A673 (cell line): ENCODE measurements around the gene CLEC4F. TPM values are rescaled to one million over a fixed set of nuclear protein-coding genes. Genes with fewer than 3 reads are reported as not detected.

ENCODE experiments used
- BruUV-seq: library from RNA; stranded (reverse); fragments of 400-500 nt; replicated peaks from 2 replicates; lab custom pipeline; 2021; lab: Mats Ljungman, UMichigan
- CTCF ChIA-PET: fragments of 300-600 bp; sonication (Branson Sonifier 250); formaldehyde crosslinking; loops from one replicate; lab custom pipeline; 2022; ENCODE audit warnings: antibody characterized with exemption; lab: Charles Lee
- POLR2A ChIA-PET: fragments of 300-600 bp; sonication (Branson Sonifier 250); formaldehyde crosslinking; loops from one replicate; lab custom pipeline; 2022; ENCODE audit warnings: antibody characterized with exemption; ENCODE audit not compliant: low non-redundant PET; lab: Charles Lee
- DNase-seq: peaks from one replicate; pipeline ENCODE4 v3.0.0-alpha.2; 2015; ENCODE audit warnings: low spot score
- H3K27ac ChIP-seq: fragments of 200-600 bp; sonication (generic); 2 replicates; pipeline ENCODE4 v1.5.1; 2016; ENCODE audit warnings: mixed run types, low read depth, mild to moderate bottlenecking, mixed read lengths, antibody characterized with exemption, low read length; ENCODE audit not compliant: poor library complexity, severe bottlenecking
- H3K27me3 ChIP-seq: fragments of 200-600 bp; sonication (generic); replicated peaks from 2 replicates; pipeline ENCODE4 v1.6.1; 2017; ENCODE audit warnings: mixed run types, low read depth, mild to moderate bottlenecking, mixed read lengths, antibody characterized with exemption, low read length; ENCODE audit not compliant: insufficient read depth, poor library complexity
- H3K36me3 ChIP-seq: fragments of 200-600 bp; sonication (generic); 2 replicates; pipeline ENCODE4 v1.6.1; 2016; ENCODE audit warnings: mixed run types, mild to moderate bottlenecking, mixed read lengths, antibody characterized with exemption, low read length; ENCODE audit not compliant: insufficient read depth, poor library complexity, severe bottlenecking
- H3K4me1 ChIP-seq: fragments of 200-600 bp; sonication (generic); 2 replicates; pipeline ENCODE4 v1.6.1; 2017; ENCODE audit warnings: mixed run types, mild to moderate bottlenecking, mixed read lengths, antibody characterized with exemption, low read length; ENCODE audit not compliant: insufficient read depth, poor library complexity, severe bottlenecking
- H3K4me3 ChIP-seq: fragments of 200-600 bp; sonication (generic); 2 replicates; pipeline ENCODE4 v1.5.1; 2016; ENCODE audit warnings: low read depth, mixed run types, mild to moderate bottlenecking, mixed read lengths, low read length; ENCODE audit not compliant: poor library complexity, severe bottlenecking
- H3K9me3 ChIP-seq: fragments of 200-600 bp; sonication (generic); 2 replicates; pipeline ENCODE4 v1.6.1; 2016; ENCODE audit warnings: mixed run types, low read depth, mild to moderate bottlenecking, mixed read lengths, antibody characterized with exemption, low read length; ENCODE audit not compliant: poor library complexity, severe bottlenecking
- CTCF ChIP-seq: fragments of 300-800, 200-600 bp; sonication (generic); conservative IDR thresholded peaks from 2 replicates; pipeline ENCODE4 v1.5.1; 2017; ENCODE audit warnings: low read depth, mild to moderate bottlenecking, antibody characterized with exemption, low read length, moderate library complexity, mixed read lengths
- EZH2 ChIP-seq: fragments of 200-600 bp; sonication (generic); IDR thresholded peaks from 2 replicates; pipeline ENCODE4 v1.6.1; 2017; ENCODE audit warnings: borderline replicate concordance, low read depth, mild to moderate bottlenecking, mixed read lengths, antibody characterized with exemption, low read length; ENCODE audit not compliant: poor library complexity, severe bottlenecking
- intact Hi-C: fragments of 100-400 bp; cut with micrococcal nuclease; formaldehyde crosslinking; loops from one replicate; pipeline ENCODE4 v1.10.0; 2022; ENCODE audit not compliant: unreplicated experiment
- total RNA-seq: library from RNA; stranded (reverse); gene quantifications from 2 replicates; pipeline ENCODE4 v1.2.3, GENCODE V29; 2021

Gene CLEC4F
- total RNA-seq, 1 experiment from 2014 or later = 0.67 TPM

- TF ChIP-seq EZH2 (no peak), CTCF (no peak)
- intact Hi-C loops = no loop called here
These were observed 8.8 kb upstream of the CLEC4F start for GRCh38 chr2:70828914-70829824.

GRCh38 chr2:70828115-70828514 lies 7.7 kb upstream of the CLEC4F start:
- Histone ChIP-seq H3K4me3 (no peak overlapping the region), H3K4me1 (peaks cover 5% of the 10 kb centered on the region), H3K36me3 (no peaks in the 10 kb centered on the region), H3K27ac (no peak overlapping the region), H3K9me3 (no peaks in the 10 kb centered on the region), H3K27me3 (no peaks in the 10 kb centered on the region)
- ChIA-PET POLR2A (no interaction called here), CTCF (no interaction called here)
- TF ChIP-seq CTCF (no peak), EZH2 (no peak)
- intact Hi-C loops = no loop called here
- no peak for DNase-seq
- BruUV-seq = no TSS peak

More at GRCh38 chr2:70828914-70829824, 8.8 kb upstream of the CLEC4F start:
- Histone ChIP-seq H3K9me3 (no peaks in the 10 kb centered on the region), H3K36me3 (no peaks in the 10 kb centered on the region), H3K4me3 (no peak overlapping the region), H3K27ac (no peak overlapping the region), H3K27me3 (no peaks in the 10 kb centered on the region), H3K4me1 (peaks cover 5% of the 10 kb centered on the region)
- CTCF ChIA-PET = no interaction called here
- BruUV-seq = no TSS peak
- POLR2A ChIA-PET = no interaction called here
- DNase-seq = no peak

- TF ChIP-seq CTCF (no peak), EZH2 (no peak)
- ChIA-PET POLR2A (no interaction called here), CTCF (no interaction called here)
- Histone ChIP-seq H3K4me1 (peaks cover 5% of the 10 kb centered on the region), H3K36me3 (no peaks in the 10 kb centered on the region), H3K4me3 (no peak overlapping the region), H3K9me3 (no peaks in the 10 kb centered on the region), H3K27me3 (no peaks in the 10 kb centered on the region), H3K27ac (no peak overlapping the region)
- BruUV-seq = no TSS peak
- DNase-seq = no peak
- intact Hi-C loops = no loop called here
These were observed 7.0 kb upstream of the CLEC4F start for GRCh38 chr2:70827388-70827787.
